SK-N-SH (cell line): Measurements from ENCODE around the gene SMAD5. TPM values are rescaled to one million over a fixed set of nuclear protein-coding genes. Genes with fewer than 3 reads are reported as not detected.

Experiments
- CTCF ChIA-PET: fragments of 300-600, 350-600 bp; formaldehyde crosslinking; extraction: SDS; loops from one replicate; lab custom pipeline; 2021; lab: Yijun Ruan, JAX
- POLR2A ChIA-PET: fragments of 350-600 bp; sonication (Branson Sonifier 250); formaldehyde crosslinking; extraction: SDS; loops from one replicate; lab custom pipeline; 2020; ENCODE audit warnings: antibody characterized with exemption, inconsistent platforms; lab: Yijun Ruan, JAX
- DNase-seq: peaks from one replicate; pipeline ENCODE4 v3.0.0; 2012
- H2AFZ ChIP-seq: fragments of 200-600 bp; sonication (generic); 2 replicates; pipeline ENCODE4 v1.8.1; 2016; ENCODE audit warnings: antibody characterized with exemption, mild to moderate bottlenecking, low read depth
- H3F3A ChIP-seq: fragments of 200-600 bp; sonication (generic); replicated peaks from 2 replicates; pipeline ENCODE3; 2016; ENCODE audit warnings: antibody characterized with exemption, mild to moderate bottlenecking; ENCODE audit not compliant: insufficient read depth
- H3K27ac ChIP-seq, 2 experiments: fragments of 200-500 bp in 1 of 2; fragments of 200-600 bp in 1 of 2; sonication (Bioruptor generic) in 1 of 2; sonication (generic), shearing (Covaris generic) in 1 of 2; 2 replicates each; pipeline versions ENCODE4 v1.5.1 to v1.6.1; 2014 to 2016; ENCODE audit warnings: low read depth in 2 of 2, inconsistent platforms in 1 of 2, low read length in 1 of 2, mild to moderate bottlenecking in 1 of 2, mixed read lengths in 1 of 2
- H3K27me3 ChIP-seq: fragments of 200-600 bp; sonication (generic), shearing (Covaris generic); 2 replicates; pipeline ENCODE4 v1.6.1; 2016; ENCODE audit warnings: mixed run types; ENCODE audit not compliant: insufficient read depth
- H3K36me3 ChIP-seq, 2 experiments: fragments of 200-500 bp in 1 of 2; fragments of 200-600 bp in 1 of 2; sonication (Bioruptor generic) in 1 of 2; sonication (generic) in 1 of 2; replicated peaks in 1 of 2; 2 replicates each; pipeline versions ENCODE3 to v1.5.1; 2014 to 2016; ENCODE audit warnings: low read length in 1 of 2, mild to moderate bottlenecking in 1 of 2; ENCODE audit not compliant: insufficient read depth in 2 of 2, control insufficient read depth in 1 of 2
- H3K4me1 ChIP-seq, 2 experiments: fragments of 200-500 bp in 1 of 2; fragments of 200-600 bp in 1 of 2; sonication (Bioruptor generic) in 1 of 2; sonication (generic), shearing (Covaris generic) in 1 of 2; 2 replicates each; pipeline versions ENCODE4 v1.5.1 to v1.6.1; 2014 to 2016; ENCODE audit warnings: low read depth in 1 of 2, low read length in 1 of 2, mixed run types in 1 of 2; ENCODE audit not compliant: insufficient read depth in 2 of 2, control insufficient read depth in 1 of 2
- H3K4me2 ChIP-seq: fragments of 200-600 bp; sonication (generic), shearing (Covaris generic); 2 replicates; pipeline ENCODE4 v1.6.1; 2017; ENCODE audit warnings: mixed run types
- H3K4me3 ChIP-seq, 2 experiments: fragments of 200-500 bp in 1 of 2; fragments of 200-600 bp in 1 of 2; sonication (Bioruptor generic) in 1 of 2; sonication (generic), shearing (Covaris generic) in 1 of 2; 2 replicates each; pipeline versions ENCODE4 v1.5.1 to v1.8.1; 2014 to 2016; ENCODE audit warnings: low read depth in 2 of 2, inconsistent platforms in 1 of 2, low read length in 1 of 2, mild to moderate bottlenecking in 1 of 2, mixed read lengths in 1 of 2, moderate library complexity in 1 of 2
- H3K79me2 ChIP-seq: fragments of 200-600 bp; sonication (generic); 2 replicates; pipeline ENCODE4 v1.8.1; 2017; ENCODE audit warnings: mild to moderate bottlenecking; ENCODE audit not compliant: insufficient read depth
- H3K9ac ChIP-seq: fragments of 200-600 bp; sonication (generic); 2 replicates; pipeline ENCODE4 v1.6.1; 2017; ENCODE audit warnings: mixed run types
- H3K9me2 ChIP-seq: fragments of 200-600 bp; sonication (generic); 2 replicates; pipeline ENCODE4 v1.6.1; 2017; ENCODE audit warnings: mixed run types
- H3K9me3 ChIP-seq: fragments of 200-600 bp; sonication (generic); 2 replicates; pipeline ENCODE4 v1.6.1; 2017; ENCODE audit warnings: mixed run types, mild to moderate bottlenecking, moderate library complexity
- H4K20me1 ChIP-seq: fragments of 200-600 bp; sonication (generic); 2 replicates; pipeline ENCODE4 v1.6.1; 2017; ENCODE audit warnings: mild to moderate bottlenecking, mixed run types; ENCODE audit not compliant: insufficient read depth
- CHD2 ChIP-seq: fragments of 150-350 bp; IDR thresholded peaks from 2 replicates; pipeline ENCODE4 v1.6.1; 2018; ENCODE audit warnings: low read length; ENCODE audit not compliant: partially characterized antibody
- CTCF ChIP-seq: fragments of 200-600 bp; sonication (generic); IDR thresholded peaks from 2 replicates; pipeline ENCODE4 v1.6.1; 2017; ENCODE audit warnings: antibody characterized with exemption, mild to moderate bottlenecking, moderate library complexity
- EP300 ChIP-seq, 2 experiments: IDR thresholded peaks; 2 replicates each; pipeline versions ENCODE4 v1.4.0 to v1.6.1; 2012; ENCODE audit warnings: borderline replicate concordance in 1 of 2, low read depth in 1 of 2, low read length in 1 of 2
- FOXJ3 ChIP-seq: sonication (generic); formaldehyde crosslinking; IDR thresholded peaks from 2 replicates; pipeline ENCODE4 v1.5.1; 2020; ENCODE audit warnings: mild to moderate bottlenecking, missing genetic modification reagents
- FOXM1 ChIP-seq: IDR thresholded peaks from 2 replicates; pipeline ENCODE4 v1.4.0; 2012; ENCODE audit warnings: low read depth, mild to moderate bottlenecking
- GABPA ChIP-seq: IDR thresholded peaks from 2 replicates; pipeline ENCODE4 v1.4.0; 2012; ENCODE audit warnings: low read depth, mild to moderate bottlenecking
- GATA2 ChIP-seq: sonication (generic); formaldehyde crosslinking; IDR thresholded peaks from 2 replicates; pipeline ENCODE4 v1.5.0; 2020; ENCODE audit warnings: mild to moderate bottlenecking, missing genetic modification reagents
- JUND ChIP-seq: IDR thresholded peaks from 2 replicates; pipeline ENCODE4 v1.4.0; 2012
- MEF2A ChIP-seq: IDR thresholded peaks from 2 replicates; pipeline ENCODE4 v1.4.0; 2012; ENCODE audit warnings: low read depth, borderline replicate concordance
- NRF1 ChIP-seq: IDR thresholded peaks from 2 replicates; pipeline ENCODE4 v1.6.1; 2012; ENCODE audit warnings: low read depth, mild to moderate bottlenecking, low read length
- PBX3 ChIP-seq: IDR thresholded peaks from 2 replicates; pipeline ENCODE4; 2012
- RAD21 ChIP-seq: IDR thresholded peaks from 2 replicates; pipeline ENCODE4 v1.6.1; 2012; ENCODE audit warnings: mild to moderate bottlenecking, low read length
- SIN3A ChIP-seq: IDR thresholded peaks from 2 replicates; pipeline ENCODE4 v1.6.1; 2012; ENCODE audit warnings: low read depth, mild to moderate bottlenecking, low read length, moderate library complexity, borderline replicate concordance
- TAF1 ChIP-seq: IDR thresholded peaks from 2 replicates; pipeline ENCODE4 v1.6.1; 2012; ENCODE audit warnings: low read depth, mild to moderate bottlenecking, low read length, moderate library complexity, borderline replicate concordance
- TCF12 ChIP-seq: IDR thresholded peaks from 2 replicates; pipeline ENCODE4 v1.4.0; 2012
- TEAD4 ChIP-seq: IDR thresholded peaks from 2 replicates; pipeline ENCODE4 v1.4.0; 2012; ENCODE audit warnings: mild to moderate bottlenecking, borderline replicate concordance; ENCODE audit not compliant: insufficient read depth
- USF1 ChIP-seq: IDR thresholded peaks from 2 replicates; pipeline ENCODE4 v1.4.0; 2012; ENCODE audit warnings: low read depth, borderline replicate concordance
- USF2 ChIP-seq: fragments of 150-350 bp; IDR thresholded peaks from 2 replicates; pipeline ENCODE4 v1.6.1; 2017; ENCODE audit warnings: antibody characterized with exemption, low read length, low read depth, borderline replicate concordance
- YY1 ChIP-seq: IDR thresholded peaks from 2 replicates; pipeline ENCODE4 v1.4.0; 2012; ENCODE audit warnings: low read depth, mild to moderate bottlenecking
- WGBS: methylation state at CpG from one replicate; pipeline ENCODE4 v1.1.6; 2017; ENCODE audit warnings: low lambda C conversion rate; 5-methylcytosine and 5-hydroxymethylcytosine counted together
- polyA plus RNA-seq, 3 experiments: library from polyadenylated mRNA; depleted of rRNA; stranded (reverse); fragments of >200 nt; gene quantifications; 2 replicates each; pipeline ENCODE4 v1.2.3, GENCODE V29; 2012

SMAD5 gene
- polyA plus RNA-seq, 1 of the 3 experiments (the other 2 are of a cell fraction) = 26.9 TPM

- H4K20me1 ChIP-seq = no peaks in the 10 kb centered on the region
- POLR2A ChIA-PET = no interaction called here
- DNase-seq = no peak
- no peaks in the 10 kb centered on the region for H3K4me1 ChIP-seq
- CTCF ChIA-PET = interaction anchor here (0.9 to 1.8 kb wide), 3 partner anchors 11 to 548 kb away, joined by 3 to 5 read pairs (median 4); no protein-coding TSS in a partner anchor
- peaks cover 9% of the 10 kb centered on the region; the same call in 1 of the 2 replicates for H3K27me3 ChIP-seq
- no peak overlapping the region for H3K4me3 ChIP-seq
- no peak overlapping the region for H2AFZ ChIP-seq
- no peak overlapping the region for H3K27ac ChIP-seq
- WGBS = 51% methylated on average over 2 of the region's 2 CpGs
- H3F3A ChIP-seq = no peaks in the 10 kb centered on the region
- H3K4me2 ChIP-seq = no peak overlapping the region
- no peak for TF ChIP-seq FOXJ3
- TF ChIP-seq USF2 = no peak
- TF ChIP-seq EP300 (IDR thresholded peaks at IDR 0.05; ENCODE audit: borderline replicate concordance in 1 of 2, low read depth in 1 of 2, low read length in 1 of 2) = no peak
- no peak for TF ChIP-seq RAD21
- no peak for TF ChIP-seq YY1
- no peak for TF ChIP-seq SIN3A
- no peak for TF ChIP-seq CHD2
- TF ChIP-seq GABPA = no peak
- no peak for TF ChIP-seq FOXM1
- no peak for TF ChIP-seq TAF1
- TF ChIP-seq TCF12 = no peak
- no peak for TF ChIP-seq USF1
- no peak for TF ChIP-seq GATA2 (CRISPR knock-in tag)
- TF ChIP-seq TEAD4 = no peak
- TF ChIP-seq MEF2A = no peak
- TF ChIP-seq CTCF = no peak
- no peak for TF ChIP-seq NRF1
- no peak for TF ChIP-seq PBX3
- TF ChIP-seq JUND = no peak
- TF ChIP-seq, all 33 proteins: peak for 0
- Histone ChIP-seq H3K79me2 (no peaks in the 10 kb centered on the region), H3K9me3 (no peaks in the 10 kb centered on the region), H3K36me3 (no peaks in the 10 kb centered on the region), H3K9me2 (no peaks in the 10 kb centered on the region), H3K9ac (no peak overlapping the region)
These were observed 19.0 kb upstream of the SMAD5 start for GRCh38 chr5:136113606-136114005.
